ENCODE measurements around the gene MREG.

- TF ChIP-seq CTCF (conservative IDR thresholded peaks at IDR 0.05; ENCODE audit: low read depth, low read length), result no peak
- TF ChIP-seq EZH2 (IDR thresholded peaks at IDR 0.05; ENCODE audit: borderline replicate concordance, low read depth, low read length, poor library complexity, severe bottlenecking), result no peak
These were observed 113.1 kb downstream of the MREG start for GRCh38 chr2:215900203-215900611.
